SK-N-SH treated with all-trans-retinoic acid at 6 μM for 48 hours (cell line): ENCODE data around the gene TTC21B.

Experiments
- ARNTL ChIP-seq: fragments of 450-650 bp; formaldehyde crosslinking; IDR thresholded peaks from 2 replicates; pipeline ENCODE4 v1.5.0; 2020; ENCODE audit warnings: low read depth, mild to moderate bottlenecking, moderate library complexity, borderline replicate concordance
- CREB5 ChIP-seq: fragments of 250-450 bp; sonication (Bioruptor Pico); IDR thresholded peaks from 2 replicates; pipeline ENCODE4 v1.5.1; 2020; ENCODE audit warnings: low read depth, mild to moderate bottlenecking, moderate library complexity
- OSR1 ChIP-seq: fragments of 250-450 bp; sonication (Bioruptor Pico); IDR thresholded peaks from 2 replicates; pipeline ENCODE4 v1.8.0; 2022; ENCODE audit warnings: moderate library complexity, mild to moderate bottlenecking, inconsistent platforms
- PPARA ChIP-seq: fragments of 250-450 bp; sonication (Bioruptor Pico); IDR thresholded peaks from 2 replicates; pipeline ENCODE4 v1.5.0; 2020; ENCODE audit warnings: mild to moderate bottlenecking, borderline replicate concordance
- RARB ChIP-seq: fragments of 250-450 bp; sonication (Bioruptor Pico); IDR thresholded peaks from 2 replicates; pipeline ENCODE4 v1.8.0; 2021; ENCODE audit warnings: mild to moderate bottlenecking, moderate library complexity
- SNAI2 ChIP-seq: fragments of 250-450 bp; sonication (Bioruptor Pico); IDR thresholded peaks from 2 replicates; pipeline ENCODE4 v1.5.0; 2020; ENCODE audit warnings: mild to moderate bottlenecking, moderate library complexity
- TCF4 ChIP-seq: fragments of 250-450 bp; sonication (Bioruptor Pico); IDR thresholded peaks from 2 replicates; pipeline ENCODE4 v1.8.0; 2021; ENCODE audit warnings: mild to moderate bottlenecking, moderate library complexity, borderline replicate concordance
- ZFP3 ChIP-seq: fragments of 250-450 bp; sonication (Bioruptor Pico); IDR thresholded peaks from 2 replicates; pipeline ENCODE4 v1.5.0; 2020; ENCODE audit warnings: mild to moderate bottlenecking, moderate library complexity
- ZFP30 ChIP-seq: fragments of 450-650 bp; formaldehyde crosslinking; IDR thresholded peaks from 2 replicates; pipeline ENCODE4 v1.5.0; 2022; ENCODE audit warnings: mild to moderate bottlenecking, moderate library complexity
- ZNF70 ChIP-seq: fragments of 450-650 bp; formaldehyde crosslinking; IDR thresholded peaks from 2 replicates; pipeline ENCODE4 v1.5.0; 2020; ENCODE audit warnings: mild to moderate bottlenecking, moderate library complexity
- ZNF8 ChIP-seq: fragments of 450-650 bp; formaldehyde crosslinking; IDR thresholded peaks from 2 replicates; pipeline ENCODE4 v1.5.0; 2020; ENCODE audit warnings: mild to moderate bottlenecking, moderate library complexity
- TF ChIP-seq, protein P1 (sequence below): fragments of 250-450 bp; sonication (Bioruptor Pico); IDR thresholded peaks from 2 replicates; pipeline ENCODE4 v1.8.0; 2020; ENCODE audit warnings: mild to moderate bottlenecking, moderate library complexity, borderline replicate concordance
- TF ChIP-seq, protein P2 (sequence below): fragments of 250-450 bp; sonication (Bioruptor Pico); IDR thresholded peaks from 2 replicates; pipeline ENCODE4 v1.5.0; 2020; ENCODE audit warnings: mild to moderate bottlenecking, moderate library complexity

DNA sequence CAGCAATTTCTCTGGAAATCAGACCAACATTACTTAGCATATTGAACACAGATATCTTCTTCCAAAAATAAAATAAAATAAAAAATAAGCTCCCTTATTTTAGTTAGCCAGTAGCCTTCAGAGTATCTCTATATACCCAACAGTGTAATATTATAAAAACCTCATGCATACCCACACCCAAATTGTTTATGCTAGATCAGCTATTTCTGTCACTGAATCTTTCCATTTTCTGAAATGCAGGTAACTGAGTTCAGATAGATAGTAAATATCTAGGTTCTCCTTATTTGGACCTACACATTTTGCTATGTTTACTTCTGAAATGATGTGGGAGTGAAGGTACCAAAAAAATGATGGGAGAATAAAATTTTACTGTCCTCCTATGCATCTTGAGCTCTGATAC lies 39.9 kb downstream of the TTC21B start:
- TF ChIP-seq ZFP3 (no peak), ARNTL (CRISPR knock-in tag) (no peak), PPARA (no peak), ZFP30 (CRISPR knock-in tag) (no peak), OSR1 (CRISPR knock-in tag) (no peak), CREB5 (no peak), TCF4 (no peak), SNAI2 (CRISPR knock-in tag) (no peak), ZNF70 (CRISPR knock-in tag) (no peak), RARB (CRISPR knock-in tag) (no peak), ZNF8 (CRISPR knock-in tag) (no peak)
- TF ChIP-seq, protein P1, sequence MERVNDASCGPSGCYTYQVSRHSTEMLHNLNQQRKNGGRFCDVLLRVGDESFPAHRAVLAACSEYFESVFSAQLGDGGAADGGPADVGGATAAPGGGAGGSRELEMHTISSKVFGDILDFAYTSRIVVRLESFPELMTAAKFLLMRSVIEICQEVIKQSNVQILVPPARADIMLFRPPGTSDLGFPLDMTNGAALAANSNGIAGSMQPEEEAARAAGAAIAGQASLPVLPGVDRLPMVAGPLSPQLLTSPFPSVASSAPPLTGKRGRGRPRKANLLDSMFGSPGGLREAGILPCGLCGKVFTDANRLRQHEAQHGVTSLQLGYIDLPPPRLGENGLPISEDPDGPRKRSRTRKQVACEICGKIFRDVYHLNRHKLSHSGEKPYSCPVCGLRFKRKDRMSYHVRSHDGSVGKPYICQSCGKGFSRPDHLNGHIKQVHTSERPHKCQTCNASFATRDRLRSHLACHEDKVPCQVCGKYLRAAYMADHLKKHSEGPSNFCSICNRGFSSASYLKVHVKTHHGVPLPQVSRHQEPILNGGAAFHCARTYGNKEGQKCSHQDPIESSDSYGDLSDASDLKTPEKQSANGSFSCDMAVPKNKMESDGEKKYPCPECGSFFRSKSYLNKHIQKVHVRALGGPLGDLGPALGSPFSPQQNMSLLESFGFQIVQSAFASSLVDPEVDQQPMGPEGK (CRISPR knock-in tag): no peak
- TF ChIP-seq, protein P2, sequence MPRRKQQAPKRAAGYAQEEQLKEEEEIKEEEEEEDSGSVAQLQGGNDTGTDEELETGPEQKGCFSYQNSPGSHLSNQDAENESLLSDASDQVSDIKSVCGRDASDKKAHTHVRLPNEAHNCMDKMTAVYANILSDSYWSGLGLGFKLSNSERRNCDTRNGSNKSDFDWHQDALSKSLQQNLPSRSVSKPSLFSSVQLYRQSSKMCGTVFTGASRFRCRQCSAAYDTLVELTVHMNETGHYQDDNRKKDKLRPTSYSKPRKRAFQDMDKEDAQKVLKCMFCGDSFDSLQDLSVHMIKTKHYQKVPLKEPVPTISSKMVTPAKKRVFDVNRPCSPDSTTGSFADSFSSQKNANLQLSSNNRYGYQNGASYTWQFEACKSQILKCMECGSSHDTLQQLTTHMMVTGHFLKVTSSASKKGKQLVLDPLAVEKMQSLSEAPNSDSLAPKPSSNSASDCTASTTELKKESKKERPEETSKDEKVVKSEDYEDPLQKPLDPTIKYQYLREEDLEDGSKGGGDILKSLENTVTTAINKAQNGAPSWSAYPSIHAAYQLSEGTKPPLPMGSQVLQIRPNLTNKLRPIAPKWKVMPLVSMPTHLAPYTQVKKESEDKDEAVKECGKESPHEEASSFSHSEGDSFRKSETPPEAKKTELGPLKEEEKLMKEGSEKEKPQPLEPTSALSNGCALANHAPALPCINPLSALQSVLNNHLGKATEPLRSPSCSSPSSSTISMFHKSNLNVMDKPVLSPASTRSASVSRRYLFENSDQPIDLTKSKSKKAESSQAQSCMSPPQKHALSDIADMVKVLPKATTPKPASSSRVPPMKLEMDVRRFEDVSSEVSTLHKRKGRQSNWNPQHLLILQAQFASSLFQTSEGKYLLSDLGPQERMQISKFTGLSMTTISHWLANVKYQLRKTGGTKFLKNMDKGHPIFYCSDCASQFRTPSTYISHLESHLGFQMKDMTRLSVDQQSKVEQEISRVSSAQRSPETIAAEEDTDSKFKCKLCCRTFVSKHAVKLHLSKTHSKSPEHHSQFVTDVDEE (CRISPR knock-in tag): no peak
